Gastrocnemius medialis (tissue), 4 donors: ENCODE results near the gene AGAP1.

Source experiments
- POLR2A ChIP-seq, 2 donors: fragments of 450-650 bp; IDR thresholded peaks; one replicate each; pipeline ENCODE4 v1.6.1; 2017; ENCODE audit warnings: antibody characterized with exemption in 2 of 2, mild to moderate bottlenecking in 2 of 2, moderate library complexity in 2 of 2
- TF ChIP-seq, protein P1 (sequence below), 5 experiments: fragments of 450-650 bp in 3 of 5; fragments of 200-600 bp in 2 of 5; sonication (generic) in 2 of 5; IDR thresholded peaks in 4 of 5; conservative IDR thresholded peaks in 1 of 5; 1 replicate in 4 of 5; 2 replicates in 1 of 5; pipeline ENCODE4 v1.5.1; 2016 to 2019; ENCODE audit warnings: antibody characterized with exemption in 5 of 5, mild to moderate bottlenecking in 3 of 5, moderate library complexity in 3 of 5

DNA sequence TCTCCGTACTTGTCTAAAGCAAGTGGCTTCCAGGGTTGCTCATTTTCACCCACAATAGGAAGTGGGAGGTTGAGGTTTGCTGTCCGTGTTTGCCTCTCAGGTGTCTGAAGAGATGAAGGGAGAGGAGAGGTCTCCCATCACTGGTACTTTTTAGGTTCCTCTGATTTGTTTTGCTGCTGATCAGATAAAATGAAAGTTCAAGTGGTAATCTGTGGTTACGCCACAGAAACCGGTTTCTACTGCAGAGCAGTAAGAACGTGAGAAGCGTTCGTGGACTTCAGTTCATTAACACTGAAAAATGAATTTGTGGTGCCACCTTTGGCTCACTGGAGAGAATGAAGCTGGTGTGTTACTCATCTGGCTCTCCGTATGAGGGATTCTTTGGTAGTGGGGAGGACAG, 556.1 kb downstream of the AGAP1 start:
- no peak for TF ChIP-seq POLR2A (IDR thresholded peaks at IDR 0.05)
- TF ChIP-seq, protein P1, sequence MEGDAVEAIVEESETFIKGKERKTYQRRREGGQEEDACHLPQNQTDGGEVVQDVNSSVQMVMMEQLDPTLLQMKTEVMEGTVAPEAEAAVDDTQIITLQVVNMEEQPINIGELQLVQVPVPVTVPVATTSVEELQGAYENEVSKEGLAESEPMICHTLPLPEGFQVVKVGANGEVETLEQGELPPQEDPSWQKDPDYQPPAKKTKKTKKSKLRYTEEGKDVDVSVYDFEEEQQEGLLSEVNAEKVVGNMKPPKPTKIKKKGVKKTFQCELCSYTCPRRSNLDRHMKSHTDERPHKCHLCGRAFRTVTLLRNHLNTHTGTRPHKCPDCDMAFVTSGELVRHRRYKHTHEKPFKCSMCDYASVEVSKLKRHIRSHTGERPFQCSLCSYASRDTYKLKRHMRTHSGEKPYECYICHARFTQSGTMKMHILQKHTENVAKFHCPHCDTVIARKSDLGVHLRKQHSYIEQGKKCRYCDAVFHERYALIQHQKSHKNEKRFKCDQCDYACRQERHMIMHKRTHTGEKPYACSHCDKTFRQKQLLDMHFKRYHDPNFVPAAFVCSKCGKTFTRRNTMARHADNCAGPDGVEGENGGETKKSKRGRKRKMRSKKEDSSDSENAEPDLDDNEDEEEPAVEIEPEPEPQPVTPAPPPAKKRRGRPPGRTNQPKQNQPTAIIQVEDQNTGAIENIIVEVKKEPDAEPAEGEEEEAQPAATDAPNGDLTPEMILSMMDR (IDR thresholded peaks at IDR 0.05 in 4 of 5, conservative IDR thresholded peaks at IDR 0.05 in 1 of 5): no peak
